HEK293 (cell line): Measurements from ENCODE around the gene EDEM1.

Experiments used
- CTCF ChIA-PET: fragments of 350-600 bp; formaldehyde crosslinking; extraction: SDS; loops from one replicate; lab custom pipeline; 2021; ENCODE audit warnings: antibody characterized with exemption; lab: Yijun Ruan, JAX
- POLR2A ChIA-PET: fragments of 300-600 bp; formaldehyde crosslinking; extraction: SDS; loops from one replicate; lab custom pipeline; 2020; ENCODE audit warnings: antibody characterized with exemption, inconsistent platforms; lab: Yijun Ruan, JAX
- H3K27ac ChIP-seq: fragments of 200-500 bp; sonication (Bioruptor generic); 2 replicates; pipeline ENCODE4 v1.5.1; 2014; ENCODE audit warnings: low read depth, low read length, control low read depth, inconsistent platforms; ENCODE audit errors: extremely low read depth
- H3K36me3 ChIP-seq, 2 experiments: fragments of 200-500 bp in 1 of 2; sonication (Bioruptor generic) in 1 of 2; 1 replicate in 1 of 2; 2 replicates in 1 of 2; pipeline ENCODE4 v1.5.1; 2014 to 2017; ENCODE audit warnings: inconsistent platforms in 2 of 2, low read length in 2 of 2; ENCODE audit not compliant: control insufficient read depth in 2 of 2, insufficient read depth in 1 of 2
- H3K4me1 ChIP-seq: fragments of 200-500 bp; sonication (Bioruptor generic); 2 replicates; pipeline ENCODE4 v1.5.1; 2014; ENCODE audit warnings: mild to moderate bottlenecking, low read length, inconsistent platforms; ENCODE audit not compliant: control insufficient read depth, insufficient read depth
- H3K4me3 ChIP-seq: 2 replicates; pipeline ENCODE4 v1.5.1; 2011; ENCODE audit warnings: low read depth, mild to moderate bottlenecking, control low read depth, low read length, moderate library complexity
- H3K9me3 ChIP-seq: fragments of 200-500 bp; sonication (Bioruptor generic); 2 replicates; pipeline ENCODE4 v1.5.1; 2014; ENCODE audit warnings: low read depth, low read length, inconsistent platforms; ENCODE audit not compliant: control insufficient read depth, insufficient read depth
- HOXC10 ChIP-seq: sonication (generic); formaldehyde crosslinking; IDR thresholded peaks from 2 replicates; pipeline ENCODE4 v1.8.1; 2023; ENCODE audit warnings: mild to moderate bottlenecking, missing genetic modification reagents
- IKZF3 ChIP-seq: fragments of 450-650 bp; IDR thresholded peaks from 2 replicates; pipeline ENCODE4 v1.5.0; 2018; ENCODE audit warnings: missing biosample characterization, mild to moderate bottlenecking, missing genetic modification characterization, moderate library complexity
- KLF7 ChIP-seq: fragments of 450-650 bp; formaldehyde crosslinking; IDR thresholded peaks from 2 replicates; pipeline ENCODE4 v1.5.1; 2016; ENCODE audit warnings: missing biosample characterization, missing genetic modification characterization, borderline replicate concordance
- KLF9 ChIP-seq: fragments of 450-650 bp; formaldehyde crosslinking; IDR thresholded peaks from 2 replicates; pipeline ENCODE4 v1.5.1; 2016; ENCODE audit warnings: missing biosample characterization, missing genetic modification characterization, low read depth
- PBX3 ChIP-seq: sonication (generic); formaldehyde crosslinking; IDR thresholded peaks from 2 replicates; pipeline ENCODE4 v1.8.1; 2022; ENCODE audit warnings: mild to moderate bottlenecking, moderate library complexity, missing genetic modification reagents
- SCRT2 ChIP-seq: fragments of 450-650 bp; formaldehyde crosslinking; IDR thresholded peaks from 2 replicates; pipeline ENCODE4 v1.5.1; 2016; ENCODE audit warnings: missing biosample characterization, missing genetic modification characterization
- SETDB1 ChIP-seq: IDR thresholded peaks from one replicate; pipeline ENCODE4 v1.6.1; 2017; ENCODE audit warnings: mild to moderate bottlenecking, low read length, moderate library complexity, mixed read lengths; ENCODE audit not compliant: insufficient read length
- YY1 ChIP-seq: fragments of 450-650 bp; formaldehyde crosslinking; IDR thresholded peaks from 2 replicates; pipeline ENCODE4 v1.5.1; 2018; ENCODE audit warnings: missing biosample characterization, missing genetic modification characterization
- ZBTB20 ChIP-seq: fragments of 450-650 bp; formaldehyde crosslinking; IDR thresholded peaks from 2 replicates; pipeline ENCODE4 v1.5.1; 2016; ENCODE audit warnings: missing biosample characterization, missing genetic modification characterization
- ZBTB48 ChIP-seq: fragments of 450-650 bp; formaldehyde crosslinking; IDR thresholded peaks from 2 replicates; pipeline ENCODE4 v1.5.1; 2016; ENCODE audit warnings: missing biosample characterization, missing genetic modification characterization
- ZNF169 ChIP-seq: fragments of 450-650 bp; formaldehyde crosslinking; IDR thresholded peaks from 2 replicates; pipeline ENCODE4 v1.5.1; 2016; ENCODE audit warnings: missing biosample characterization, missing genetic modification characterization
- ZNF174 ChIP-seq: fragments of 450-650 bp; formaldehyde crosslinking; IDR thresholded peaks from 2 replicates; pipeline ENCODE4 v1.5.0; 2017; ENCODE audit warnings: missing biosample characterization, mild to moderate bottlenecking, missing genetic modification characterization
- ZNF221 ChIP-seq: fragments of 450-650 bp; formaldehyde crosslinking; IDR thresholded peaks from 2 replicates; pipeline ENCODE4 v1.5.1; 2017; ENCODE audit warnings: missing biosample characterization, missing genetic modification characterization, borderline replicate concordance
- ZNF391 ChIP-seq: fragments of 450-650 bp; formaldehyde crosslinking; IDR thresholded peaks from 2 replicates; pipeline ENCODE4 v1.5.1; 2016; ENCODE audit warnings: low read depth, missing biosample characterization, missing genetic modification characterization, borderline replicate concordance
- ZNF433 ChIP-seq: fragments of 450-650 bp; formaldehyde crosslinking; IDR thresholded peaks from 2 replicates; pipeline ENCODE4 v1.5.1; 2016; ENCODE audit warnings: missing biosample characterization, missing genetic modification characterization, low read depth
- ZNF768 ChIP-seq: fragments of 450-650 bp; formaldehyde crosslinking; IDR thresholded peaks from 2 replicates; pipeline ENCODE4 v1.5.1; 2018; ENCODE audit warnings: missing biosample characterization, mild to moderate bottlenecking, missing genetic modification characterization
- ZNF777 ChIP-seq: fragments of 450-650 bp; formaldehyde crosslinking; IDR thresholded peaks from 2 replicates; pipeline ENCODE4 v1.5.1; 2017; ENCODE audit warnings: missing biosample characterization, missing genetic modification characterization, borderline replicate concordance
- ZSCAN4 ChIP-seq: fragments of 450-650 bp; formaldehyde crosslinking; IDR thresholded peaks from 2 replicates; pipeline ENCODE4 v1.5.1; 2017; ENCODE audit warnings: missing biosample characterization, missing genetic modification characterization
- TF ChIP-seq, protein P1 (sequence below): fragments of 450-650 bp; formaldehyde crosslinking; IDR thresholded peaks from 2 replicates; pipeline ENCODE4 v1.5.1; 2017; ENCODE audit warnings: missing biosample characterization, mild to moderate bottlenecking, missing genetic modification characterization, moderate library complexity
- TF ChIP-seq, protein P2 (sequence below): fragments of 450-650 bp; formaldehyde crosslinking; IDR thresholded peaks from 2 replicates; pipeline ENCODE4 v1.5.1; 2016; ENCODE audit warnings: missing biosample characterization, missing genetic modification characterization, low read depth

Gene EDEM1

DNA sequence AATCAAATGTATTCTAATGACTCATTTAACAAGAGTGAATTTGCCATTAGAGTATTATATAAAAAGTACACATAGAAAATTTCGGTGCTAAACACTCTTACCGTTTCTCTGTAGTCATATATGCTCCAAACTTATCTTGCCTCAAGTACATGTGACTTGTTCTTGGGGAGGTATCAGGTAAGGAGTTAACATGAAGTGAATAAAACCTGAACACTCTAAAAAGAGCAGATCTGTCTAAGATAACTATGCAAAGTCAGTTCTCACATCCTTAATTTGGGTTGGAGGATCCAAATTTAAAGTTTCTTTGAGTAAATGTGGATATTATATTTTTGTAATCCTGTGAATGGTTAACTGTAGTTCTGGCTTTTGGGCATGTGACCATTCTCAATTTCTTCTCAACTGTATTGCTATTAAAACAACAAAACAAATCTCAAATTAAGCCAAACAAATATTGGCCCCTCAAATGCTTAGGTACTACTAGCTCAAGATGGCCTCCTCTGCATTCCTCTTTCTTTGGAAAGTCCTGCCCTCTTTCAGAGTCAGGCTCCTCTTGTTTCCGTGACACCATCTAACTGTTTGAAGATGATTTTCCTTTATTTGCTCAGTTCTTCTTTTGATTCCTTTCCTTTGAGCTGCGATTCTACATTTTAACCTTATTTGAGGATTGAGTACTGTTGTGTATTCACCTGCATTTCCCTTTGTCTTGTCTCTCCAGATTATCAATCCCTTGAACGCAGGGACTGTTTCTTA is 4.2 kb downstream of the EDEM1 start:
- ChIA-PET CTCF (no interaction called here), POLR2A (no interaction called here)
- Histone ChIP-seq H3K27ac (no peak overlapping the region), H3K9me3 (no peaks in the 10 kb centered on the region), H3K36me3 (peaks cover 3 to 11% of the 10 kb centered on the region in 2 experiments; a peak in 1 of 3 replicates), H3K4me3 (no peak overlapping the region), H3K4me1 (peaks cover 12% of the 10 kb centered on the region)
- no peak for TF ChIP-seq PBX3 (CRISPR knock-in tag)
- TF ChIP-seq, protein P1, sequence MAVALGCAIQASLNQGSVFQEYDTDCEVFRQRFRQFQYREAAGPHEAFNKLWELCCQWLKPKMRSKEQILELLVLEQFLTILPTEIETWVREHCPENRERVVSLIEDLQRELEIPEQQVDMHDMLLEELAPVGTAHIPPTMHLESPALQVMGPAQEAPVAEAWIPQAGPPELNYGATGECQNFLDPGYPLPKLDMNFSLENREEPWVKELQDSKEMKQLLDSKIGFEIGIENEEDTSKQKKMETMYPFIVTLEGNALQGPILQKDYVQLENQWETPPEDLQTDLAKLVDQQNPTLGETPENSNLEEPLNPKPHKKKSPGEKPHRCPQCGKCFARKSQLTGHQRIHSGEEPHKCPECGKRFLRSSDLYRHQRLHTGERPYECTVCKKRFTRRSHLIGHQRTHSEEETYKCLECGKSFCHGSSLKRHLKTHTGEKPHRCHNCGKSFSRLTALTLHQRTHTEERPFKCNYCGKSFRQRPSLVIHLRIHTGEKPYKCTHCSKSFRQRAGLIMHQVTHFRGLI = no peak
- no peak for TF ChIP-seq ZNF777 (tag by site-specific recombination)
- no peak for TF ChIP-seq ZNF391 (tag by site-specific recombination)
- no peak for TF ChIP-seq ZNF433 (tag by site-specific recombination)
- TF ChIP-seq ZSCAN4 (tag by site-specific recombination) = no peak
- TF ChIP-seq YY1 (tag by site-specific recombination) = no peak
- no peak for TF ChIP-seq HOXC10 (CRISPR knock-in tag)
- no peak for TF ChIP-seq ZNF169 (tag by site-specific recombination)
- no peak for TF ChIP-seq SCRT2 (tag by site-specific recombination)
- TF ChIP-seq KLF9 (tag by site-specific recombination) = no peak
- TF ChIP-seq, protein P2, sequence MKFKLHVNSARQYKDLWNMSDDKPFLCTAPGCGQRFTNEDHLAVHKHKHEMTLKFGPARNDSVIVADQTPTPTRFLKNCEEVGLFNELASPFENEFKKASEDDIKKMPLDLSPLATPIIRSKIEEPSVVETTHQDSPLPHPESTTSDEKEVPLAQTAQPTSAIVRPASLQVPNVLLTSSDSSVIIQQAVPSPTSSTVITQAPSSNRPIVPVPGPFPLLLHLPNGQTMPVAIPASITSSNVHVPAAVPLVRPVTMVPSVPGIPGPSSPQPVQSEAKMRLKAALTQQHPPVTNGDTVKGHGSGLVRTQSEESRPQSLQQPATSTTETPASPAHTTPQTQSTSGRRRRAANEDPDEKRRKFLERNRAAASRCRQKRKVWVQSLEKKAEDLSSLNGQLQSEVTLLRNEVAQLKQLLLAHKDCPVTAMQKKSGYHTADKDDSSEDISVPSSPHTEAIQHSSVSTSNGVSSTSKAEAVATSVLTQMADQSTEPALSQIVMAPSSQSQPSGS = no peak
- no peak for TF ChIP-seq SETDB1
- no peak for TF ChIP-seq KLF7 (tag by site-specific recombination)
- no peak for TF ChIP-seq ZNF768 (tag by site-specific recombination)
- TF ChIP-seq ZNF221 = no peak
- no peak for TF ChIP-seq ZBTB48 (tag by site-specific recombination)
- TF ChIP-seq IKZF3 (tag by site-specific recombination) = no peak
- TF ChIP-seq ZNF174 = no peak
- TF ChIP-seq ZBTB20 (tag by site-specific recombination) = no peak
